Medulla oblongata (tissue), 1 donor: ENCODE results near the gene KRTAP5-9.
"Not testable (repeated sequence)": the region's sequence is repeated elsewhere in the genome, so short reads cannot be mapped to it uniquely, and the experiment has no call there.

Source experiments
- DNase-seq: peaks from one replicate; pipeline ENCODE4 v3.0.0-alpha.2; 2015; ENCODE audit errors: extremely low spot score

The KRTAP5-9 gene

DNA sequence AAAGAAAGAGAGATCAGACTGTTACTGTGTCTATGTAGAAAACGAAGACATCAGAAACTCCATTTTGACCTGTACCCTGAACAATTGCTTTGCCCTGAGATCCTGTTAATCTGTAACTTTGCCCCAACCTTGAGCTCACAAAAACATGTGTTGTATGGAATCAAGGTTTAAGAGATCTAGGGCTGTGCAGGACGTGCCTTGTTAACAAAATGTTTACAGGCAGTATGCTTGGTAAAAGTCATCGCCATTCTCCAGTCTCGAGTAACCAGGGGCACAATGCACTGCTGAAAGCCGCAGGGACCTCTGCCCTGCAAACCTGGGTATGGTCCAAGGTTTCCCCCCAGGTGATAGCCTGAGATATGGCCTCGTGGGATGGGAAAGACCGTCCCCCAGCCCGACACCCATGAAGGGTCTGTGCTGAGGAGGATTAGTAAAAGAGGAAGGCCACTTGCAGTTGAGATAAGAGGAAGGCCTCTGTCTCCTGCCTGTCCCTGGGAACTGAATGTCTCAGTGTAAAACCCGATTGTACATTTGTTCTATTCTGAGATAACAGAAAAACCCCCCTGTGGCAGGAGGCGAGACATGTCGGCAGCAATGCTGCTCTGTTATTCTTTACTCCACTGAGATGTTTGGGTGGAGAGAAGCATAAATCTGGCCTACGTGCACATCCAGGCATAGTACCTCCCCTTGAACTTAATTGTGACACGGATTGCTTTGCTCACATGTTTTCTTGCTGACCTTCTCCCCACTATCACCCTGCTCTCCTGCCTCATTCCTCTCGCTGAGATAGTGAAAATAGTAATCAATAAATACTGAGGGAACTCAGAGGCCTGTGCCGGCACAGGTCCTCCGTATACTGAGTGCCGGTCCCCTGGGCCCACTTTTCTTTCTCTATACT lies 13.3 kb upstream of the KRTAP5-9 start:
- not testable (repeated sequence) for DNase-seq

DNA sequence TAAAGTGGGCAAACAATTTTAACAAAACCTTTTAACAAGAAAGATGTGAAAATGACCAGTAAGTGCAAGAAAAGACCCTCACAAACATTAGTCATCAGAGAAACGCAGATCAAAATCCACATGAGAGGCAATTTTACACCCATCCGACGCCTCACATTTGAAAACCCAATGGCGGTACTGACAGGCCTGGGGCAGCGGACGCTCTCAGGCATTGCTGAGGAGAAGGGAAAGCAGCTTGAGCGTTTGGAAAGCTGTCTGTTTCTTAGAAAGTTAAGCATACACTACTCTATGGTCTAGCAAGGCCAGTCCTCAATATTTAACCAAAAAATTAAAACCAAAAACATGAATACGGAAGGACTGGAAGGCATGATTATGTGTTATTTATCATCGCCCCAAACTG lies 12.4 kb upstream of the KRTAP5-9 start:
- DNase-seq = no peak

DNA sequence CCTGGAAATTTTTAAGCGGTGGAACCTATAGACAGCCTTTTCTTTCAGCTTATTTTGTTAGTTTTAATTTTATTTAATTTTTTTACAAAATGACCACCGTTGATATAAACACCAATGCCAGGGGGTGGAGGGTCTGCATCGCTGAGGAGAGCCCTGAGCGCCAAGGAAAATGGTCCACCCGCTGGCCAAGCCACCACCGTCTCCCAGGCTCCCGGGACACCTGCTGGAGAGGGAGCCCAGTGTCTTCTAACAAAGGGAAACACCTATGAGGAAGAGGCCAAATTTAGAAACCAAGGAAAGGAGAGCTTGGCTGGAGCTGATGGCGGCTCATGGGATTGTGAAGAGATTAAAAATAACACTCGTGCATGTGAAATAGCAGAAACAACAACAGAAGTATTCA lies 10.7 kb upstream of the KRTAP5-9 start:
- DNase-seq = no peak

DNA sequence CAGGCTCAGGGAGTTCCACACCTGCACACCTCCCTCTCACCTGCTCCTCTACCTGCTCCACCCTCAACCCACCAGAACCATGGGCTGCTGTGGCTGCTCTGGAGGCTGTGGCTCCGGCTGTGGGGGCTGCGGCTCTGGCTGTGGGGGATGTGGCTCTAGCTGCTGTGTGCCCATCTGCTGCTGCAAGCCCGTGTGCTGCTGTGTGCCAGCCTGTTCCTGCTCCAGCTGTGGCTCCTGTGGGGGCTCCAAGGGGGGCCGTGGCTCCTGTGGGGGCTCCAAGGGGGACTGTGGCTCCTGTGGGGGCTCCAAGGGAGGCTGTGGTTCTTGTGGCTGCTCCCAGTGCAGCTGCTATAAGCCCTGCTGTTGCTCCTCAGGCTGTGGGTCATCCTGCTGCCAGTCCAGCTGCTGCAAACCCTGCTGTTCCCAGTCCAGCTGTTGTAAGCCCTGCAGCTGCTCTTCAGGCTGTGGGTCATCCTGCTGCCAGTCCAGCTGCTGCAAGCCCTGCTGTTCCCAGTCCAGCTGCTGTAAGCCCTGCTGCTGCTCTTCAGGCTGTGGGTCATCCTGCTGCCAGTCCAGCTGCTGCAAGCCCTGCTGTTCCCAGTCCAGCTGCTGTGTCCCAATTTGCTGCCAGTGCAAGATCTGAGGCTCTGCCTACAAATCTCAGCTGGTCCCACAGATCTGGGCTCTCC lies 10.1 kb upstream of the KRTAP5-9 start, which contains the start of gene KRTAP5-8:
Gene KRTAP5-8, plus strand, starts transcription at position 49 of the 689 bp plus-strand sequence. Its CDS starts 31 bp downstream, at position 80.
- not testable (repeated sequence) for DNase-seq

DNA sequence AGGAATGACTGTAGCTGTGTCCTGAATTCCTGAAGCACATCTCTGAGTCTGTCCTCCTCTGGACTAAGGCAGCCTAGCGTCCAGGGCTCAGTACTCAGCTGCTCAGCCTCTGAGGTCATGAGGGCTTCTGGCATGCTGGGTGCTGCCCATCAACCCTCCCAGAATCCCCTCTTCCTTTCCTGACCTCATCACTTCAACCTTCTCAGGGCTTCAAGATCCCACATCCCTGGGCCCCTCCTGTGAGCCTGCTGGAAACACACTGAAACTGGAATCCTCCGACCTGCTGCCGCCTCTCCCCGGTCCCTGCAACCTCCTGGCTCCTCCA lies 9.6 kb upstream of the KRTAP5-9 start:
- DNase-seq = no peak

DNA sequence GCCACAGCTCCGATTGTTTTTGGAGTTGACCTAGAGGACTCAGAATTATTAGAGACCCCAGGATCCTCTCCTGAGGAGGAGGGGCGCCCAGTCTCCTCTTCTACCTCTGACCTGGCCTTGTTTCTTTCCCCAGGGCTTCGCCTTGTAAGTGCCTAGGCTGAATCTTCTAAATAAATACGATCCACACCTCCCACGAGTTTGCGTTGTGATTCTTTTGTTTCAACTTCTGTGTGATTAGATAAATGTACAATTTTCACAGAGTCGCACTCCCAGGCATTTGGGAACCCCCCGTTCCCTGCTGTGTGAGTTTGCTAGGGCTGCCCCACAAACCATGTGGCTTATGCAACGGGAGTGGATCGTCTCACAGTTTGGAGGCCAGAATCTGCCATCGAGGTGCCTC lies 9.2 kb upstream of the KRTAP5-9 start:
- no peak for DNase-seq

DNA sequence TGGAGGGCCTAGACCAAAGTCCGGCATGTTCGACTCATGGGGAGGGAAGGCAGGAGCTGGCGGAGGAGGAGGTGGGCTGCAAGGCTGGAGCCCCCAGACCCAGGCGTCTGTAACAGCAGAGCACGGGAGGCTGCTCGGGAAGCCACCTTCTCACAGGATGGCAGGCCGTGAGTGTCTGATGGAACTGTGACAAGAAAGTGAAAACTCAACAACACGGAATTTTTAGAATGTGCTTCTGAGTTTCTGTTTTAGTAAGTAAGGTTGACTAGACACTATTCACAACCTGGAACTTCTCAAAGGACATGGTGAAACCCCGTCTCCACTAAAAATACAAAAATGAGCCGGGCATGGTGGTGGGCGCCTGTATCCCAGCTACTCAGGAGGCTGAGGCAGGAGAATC lies 8.2 kb upstream of the KRTAP5-9 start:
- DNase-seq = not testable (repeated sequence)

DNA sequence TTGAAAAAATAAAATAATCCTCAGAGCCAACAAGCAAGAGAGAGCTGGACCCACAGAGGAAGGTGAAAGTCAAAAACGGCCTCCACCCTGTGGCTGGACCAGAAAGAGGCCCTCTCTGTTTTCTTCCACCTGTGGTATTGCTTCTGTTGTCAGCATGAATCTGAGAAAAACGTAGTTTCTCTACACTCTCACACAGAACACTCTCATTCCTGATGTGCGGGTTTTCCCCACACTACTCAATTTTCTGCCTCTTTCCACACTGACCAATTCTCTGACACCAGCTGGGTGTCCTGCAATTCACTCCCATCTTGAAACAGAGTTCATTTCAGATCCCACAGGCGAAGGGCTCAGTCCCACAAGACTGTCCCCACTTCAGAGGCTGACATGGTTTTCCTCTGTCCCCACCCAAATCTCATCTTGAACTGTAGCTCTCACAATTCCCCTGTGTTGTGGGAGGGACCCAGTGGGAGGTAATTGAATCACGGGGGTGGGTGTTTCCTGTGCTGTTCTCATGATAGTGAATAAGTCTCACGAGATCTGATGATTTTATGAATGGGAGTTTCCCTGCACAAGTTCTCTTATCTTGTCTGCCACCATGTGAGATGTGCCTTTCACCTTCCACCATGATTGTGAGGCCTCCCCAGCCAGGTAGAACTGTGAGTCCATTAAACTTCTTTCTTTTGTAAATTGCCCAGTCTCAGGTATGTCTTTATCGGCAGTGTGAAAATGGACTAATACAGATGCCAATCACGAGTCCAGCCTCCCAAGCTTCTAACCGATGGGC lies 7.5 kb upstream of the KRTAP5-9 start:
- not testable (repeated sequence) for DNase-seq

DNA sequence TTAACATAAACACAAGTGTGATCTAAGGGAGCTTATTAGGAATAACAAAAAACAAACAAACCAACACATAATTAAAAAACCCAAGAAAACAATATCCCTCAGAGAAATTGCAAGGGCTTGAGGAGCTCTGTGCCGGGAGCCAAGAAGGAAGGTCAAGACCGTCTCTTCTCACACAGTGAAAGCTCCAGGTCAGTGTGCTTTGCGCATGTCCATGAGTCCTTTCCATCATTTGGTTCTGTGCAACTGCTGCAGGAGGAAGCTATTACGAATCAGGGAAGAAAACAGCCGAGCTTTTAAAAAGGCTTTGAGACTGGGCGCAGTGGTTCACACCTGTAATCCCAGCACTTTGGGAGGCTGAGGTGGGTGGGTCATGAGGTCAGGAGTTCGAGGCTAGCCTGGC lies 5.8 kb upstream of the KRTAP5-9 start:
- DNase-seq = no peak

DNA sequence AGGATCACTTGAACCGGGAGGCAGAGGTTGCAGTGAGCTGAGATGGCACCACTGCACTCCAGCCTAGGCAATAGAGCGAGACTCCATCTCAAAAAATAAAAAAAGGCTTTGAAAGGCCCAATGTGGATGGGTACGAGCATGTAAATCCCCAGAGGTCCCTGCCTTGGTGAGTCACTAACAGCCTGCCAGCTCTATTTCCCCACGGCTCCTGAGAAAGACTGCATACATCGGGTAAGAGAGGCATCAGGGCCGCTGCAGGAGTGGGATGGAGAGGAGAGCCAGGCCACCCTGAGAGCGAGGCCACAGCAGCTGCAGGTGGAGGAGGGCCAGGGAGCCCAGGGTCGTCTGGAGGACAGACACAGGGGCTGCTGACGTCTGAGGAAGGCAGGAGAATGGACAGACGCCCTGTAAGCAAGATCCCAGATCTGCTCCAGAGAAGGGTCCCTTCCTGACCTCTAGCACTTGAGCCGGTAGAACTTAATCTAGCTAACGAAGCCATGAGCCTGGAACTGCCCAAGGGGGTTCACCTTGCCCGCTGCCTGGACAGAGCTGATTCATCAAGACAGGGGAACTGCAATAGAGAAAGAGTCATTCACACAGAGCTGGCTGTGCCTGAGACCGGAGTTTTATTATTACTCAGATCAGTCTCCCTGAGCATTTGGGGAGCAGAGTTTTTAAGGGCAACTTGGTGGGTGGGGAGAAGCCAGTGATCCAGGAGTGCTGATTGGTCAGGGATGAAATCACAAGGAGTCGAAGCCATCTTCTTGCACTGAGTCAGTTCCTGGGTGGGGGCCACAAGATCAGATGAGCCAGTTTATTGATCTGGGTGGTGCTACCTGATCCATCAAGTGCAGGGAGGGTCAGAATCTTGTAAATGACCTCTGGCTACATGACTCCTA lies 5.1 kb upstream of the KRTAP5-9 start:
- DNase-seq = no peak

DNA sequence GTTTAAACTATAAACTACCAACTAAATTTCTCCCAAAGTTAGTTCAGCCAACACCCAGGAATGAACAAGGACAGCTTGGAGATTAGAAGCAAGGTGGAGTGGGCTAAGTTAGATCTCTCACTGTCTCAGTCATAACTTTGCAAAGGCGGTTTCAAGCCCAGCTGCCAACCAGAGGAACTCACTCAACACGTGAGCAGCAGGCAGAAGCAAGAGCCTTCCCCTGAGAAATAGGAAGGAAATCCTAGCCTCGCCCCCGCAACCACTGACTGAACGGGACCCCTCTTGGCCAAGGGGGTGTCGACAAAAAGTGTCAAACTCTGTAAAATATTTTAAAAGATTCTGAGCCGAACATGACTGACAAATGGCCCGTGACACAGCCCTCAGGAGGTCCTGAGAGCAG lies 4.4 kb upstream of the KRTAP5-9 start:
- no peak for DNase-seq

DNA sequence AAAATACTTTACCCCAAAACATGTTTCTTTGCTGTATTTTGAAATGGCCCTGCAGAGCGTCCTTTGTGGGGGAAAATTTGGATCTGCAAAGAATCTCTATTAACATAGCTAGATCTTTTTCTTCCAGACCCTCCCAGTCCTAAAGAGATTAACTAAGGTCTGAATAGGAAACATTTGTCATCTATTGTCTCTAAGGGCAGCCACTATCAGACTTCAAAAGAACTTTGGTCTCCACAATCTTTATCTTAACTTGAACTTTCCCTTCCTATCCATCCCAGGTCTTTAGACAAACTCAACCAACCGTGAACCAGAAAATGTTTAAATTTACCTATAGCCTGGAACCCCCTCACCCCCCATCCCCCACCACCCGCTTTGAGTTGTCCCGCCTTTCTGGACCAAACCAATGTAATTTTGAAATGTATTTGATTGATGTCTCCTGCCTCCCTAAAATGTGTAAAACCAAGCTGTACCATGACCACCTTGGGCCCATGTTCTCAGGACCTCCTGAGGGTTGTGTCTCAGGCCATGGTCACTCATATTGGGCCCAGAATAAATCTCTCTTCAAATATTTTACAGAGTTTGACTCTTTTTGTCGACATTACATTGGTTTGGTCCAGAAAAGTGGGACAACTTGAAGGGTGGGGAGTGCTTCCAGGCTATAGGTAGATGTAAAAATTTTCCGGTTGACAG lies 3.5 kb upstream of the KRTAP5-9 start:
- no peak for DNase-seq

DNA sequence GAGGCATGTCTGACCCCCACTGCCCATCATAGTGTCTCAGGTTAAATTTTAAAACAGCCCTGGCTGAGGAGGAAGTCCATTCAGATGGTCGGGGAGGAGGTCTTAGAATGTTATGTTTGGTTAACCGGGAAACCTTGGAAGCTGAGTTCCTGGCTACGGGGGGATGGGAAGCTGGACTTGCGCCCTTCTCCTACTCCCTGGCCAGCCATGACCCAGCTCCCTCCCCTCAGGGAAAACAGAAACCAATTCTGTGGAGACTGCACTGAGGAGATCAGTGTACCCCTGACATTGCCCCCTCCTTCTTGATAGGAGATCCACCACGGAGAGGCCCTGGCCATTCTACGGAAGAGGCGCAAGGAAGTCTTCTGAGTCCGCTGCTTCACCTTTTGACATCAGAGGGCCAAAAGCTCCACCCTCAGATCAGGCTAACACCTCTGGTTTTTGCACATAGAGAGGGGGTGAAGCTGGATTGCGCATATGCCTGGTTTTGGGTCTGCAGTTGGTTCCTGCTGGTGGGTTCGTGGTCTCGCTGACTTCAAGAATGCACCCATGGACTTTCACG lies 2.7 kb upstream of the KRTAP5-9 start:
- DNase-seq = no peak

DNA sequence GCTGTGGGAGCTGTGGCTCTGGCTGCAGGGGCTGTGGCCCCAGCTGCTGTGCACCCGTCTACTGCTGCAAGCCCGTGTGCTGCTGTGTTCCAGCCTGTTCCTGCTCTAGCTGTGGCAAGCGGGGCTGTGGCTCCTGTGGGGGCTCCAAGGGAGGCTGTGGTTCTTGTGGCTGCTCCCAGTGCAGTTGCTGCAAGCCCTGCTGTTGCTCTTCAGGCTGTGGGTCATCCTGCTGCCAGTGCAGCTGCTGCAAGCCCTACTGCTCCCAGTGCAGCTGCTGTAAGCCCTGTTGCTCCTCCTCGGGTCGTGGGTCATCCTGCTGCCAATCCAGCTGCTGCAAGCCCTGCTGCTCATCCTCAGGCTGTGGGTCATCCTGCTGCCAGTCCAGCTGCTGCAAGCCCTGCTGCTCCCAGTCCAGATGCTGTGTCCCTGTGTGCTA lies 514 bp downstream of the KRTAP5-9 start:
- no peak for DNase-seq

DNA sequence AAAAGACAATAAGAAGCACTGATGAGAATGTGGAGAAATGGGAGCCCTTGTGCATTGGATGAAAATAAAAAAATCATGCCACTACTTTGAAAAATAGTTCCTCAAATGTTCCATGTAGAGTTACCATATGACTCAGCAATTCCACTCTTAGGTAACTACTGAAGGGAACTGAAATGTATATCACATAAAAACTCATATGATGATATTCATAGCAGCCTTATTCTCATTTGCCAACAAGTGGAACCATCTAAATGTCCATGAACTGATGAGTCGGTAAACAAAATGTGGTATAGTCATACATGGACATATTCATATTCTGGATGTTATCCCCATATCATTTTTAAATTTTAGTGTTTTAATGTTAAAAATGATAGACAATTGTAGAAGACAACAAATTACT lies 3.5 kb downstream of the KRTAP5-9 start:
- DNase-seq = no peak

DNA sequence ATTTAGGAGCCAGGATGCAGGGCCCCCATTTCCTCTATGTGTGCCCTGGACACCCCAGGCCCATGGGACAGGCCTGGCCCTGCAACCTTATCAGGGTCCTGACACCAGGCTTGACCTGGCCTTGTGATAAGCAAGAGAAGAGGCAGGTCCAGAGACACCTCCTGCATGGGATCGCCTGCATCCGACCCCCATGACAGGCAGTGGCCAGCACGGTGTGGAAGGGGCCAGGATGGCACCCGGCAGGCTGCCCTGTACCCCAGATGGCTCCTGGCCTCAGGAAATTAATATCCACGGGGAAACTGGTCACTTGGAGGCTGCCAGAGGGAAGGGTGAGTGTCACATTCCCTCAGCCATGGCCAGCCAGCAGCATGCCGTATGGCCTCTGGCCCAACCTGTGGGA lies 6.8 kb downstream of the KRTAP5-9 start:
- no peak for DNase-seq

DNA sequence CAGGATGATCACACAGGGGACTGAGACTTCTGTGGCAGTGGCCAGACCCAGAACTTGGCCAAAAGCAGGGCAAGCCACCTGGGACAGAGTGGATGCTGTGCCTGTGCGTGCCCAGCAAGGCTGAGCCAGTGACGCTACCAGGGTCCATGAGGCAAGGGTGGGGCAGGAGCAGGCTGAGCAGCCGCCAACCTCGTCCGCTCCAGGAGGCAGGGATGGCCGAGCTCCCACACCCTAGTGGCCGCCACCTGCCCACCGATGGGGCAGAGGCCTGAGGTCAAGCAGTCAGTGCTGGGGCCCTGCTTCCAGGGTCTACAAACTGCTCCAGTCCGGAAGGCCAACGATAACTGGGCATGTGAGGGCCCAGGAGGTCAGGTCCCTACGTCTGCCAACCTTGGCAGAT lies 7.3 kb downstream of the KRTAP5-9 start:
- DNase-seq = no peak

DNA sequence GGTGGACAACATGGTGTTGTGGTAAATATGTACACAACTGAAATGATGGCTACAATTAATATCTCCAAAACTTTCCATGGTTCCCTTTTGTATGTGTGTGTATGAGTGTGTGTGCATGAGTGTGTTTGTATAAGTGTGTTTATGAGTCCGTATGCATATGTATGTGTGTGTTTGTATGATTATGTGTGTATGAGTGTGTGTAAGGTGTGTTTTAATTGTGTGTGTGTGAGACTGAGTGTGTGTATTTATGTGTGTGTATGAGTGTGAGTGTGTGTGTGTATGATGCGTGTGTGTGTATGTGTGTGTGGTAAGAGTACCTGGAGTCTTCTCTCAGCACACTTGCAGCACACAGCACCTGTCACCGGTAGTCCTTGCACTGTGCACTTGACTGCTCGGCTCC lies 7.8 kb downstream of the KRTAP5-9 start:
- no peak for DNase-seq

DNA sequence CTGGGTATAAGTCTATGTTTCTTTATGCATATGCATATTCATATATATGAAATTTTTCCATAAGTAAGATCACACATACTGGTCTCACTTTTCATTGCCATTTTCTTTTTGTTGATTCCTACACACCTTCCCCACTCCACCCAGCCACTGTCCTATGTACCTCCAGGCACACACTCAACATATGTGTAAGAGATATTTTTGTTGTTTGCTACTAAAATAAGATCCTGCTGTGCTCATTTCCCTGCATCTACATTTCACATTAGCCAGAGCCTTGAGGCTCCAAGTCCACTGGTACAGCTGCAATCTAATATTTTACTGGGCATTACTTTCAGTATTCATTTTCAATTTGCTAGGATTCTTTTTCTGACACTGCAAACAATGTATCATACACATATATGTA lies 9.0 kb downstream of the KRTAP5-9 start:
- no peak for DNase-seq

DNA sequence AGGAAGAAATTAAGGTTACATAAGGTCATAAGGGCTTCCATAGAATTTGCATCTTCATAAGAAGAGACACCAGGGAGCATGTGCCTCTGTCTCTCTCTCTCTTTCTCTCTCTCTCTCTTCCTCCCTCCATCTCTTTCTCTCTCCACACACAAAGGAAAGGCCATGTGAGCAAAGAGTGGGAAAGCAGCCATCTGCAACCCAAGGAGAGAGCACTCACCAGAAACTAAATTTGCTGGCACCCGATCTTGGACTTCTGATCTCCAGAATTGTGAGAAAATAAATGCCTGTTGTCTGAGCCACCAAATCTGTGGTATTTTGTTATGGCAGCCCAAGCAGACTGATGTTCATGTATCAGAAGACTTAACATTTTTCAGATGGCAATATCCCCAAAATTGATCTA lies 10.8 kb downstream of the KRTAP5-9 start:
- peak; percentile 73 for DNase-seq
